Superior temporal gyrus (tissue), 1 donor: ENCODE data around the gene ZMYND8.
"Not testable (repeated sequence)": the region's sequence is repeated elsewhere in the genome, so short reads cannot be mapped to it uniquely, and the experiment has no call there.

ENCODE experiments used
- DNase-seq: peaks from one replicate; pipeline ENCODE4 v3.0.0-alpha.2; 2016; ENCODE audit errors: extremely low spot score

The ZMYND8 gene

GRCh38 chr20:47265984-47266383 lies 90.5 kb downstream of the ZMYND8 start:
- DNase-seq = no peak

- DNase-seq = no peak
Observed at GRCh38 chr20:47265214-47265613, 91.3 kb downstream of the ZMYND8 start.

- DNase-seq = not testable (repeated sequence)
Observed at GRCh38 chr20:47264137-47264769, 92.2 kb downstream of the ZMYND8 start.

DNA sequence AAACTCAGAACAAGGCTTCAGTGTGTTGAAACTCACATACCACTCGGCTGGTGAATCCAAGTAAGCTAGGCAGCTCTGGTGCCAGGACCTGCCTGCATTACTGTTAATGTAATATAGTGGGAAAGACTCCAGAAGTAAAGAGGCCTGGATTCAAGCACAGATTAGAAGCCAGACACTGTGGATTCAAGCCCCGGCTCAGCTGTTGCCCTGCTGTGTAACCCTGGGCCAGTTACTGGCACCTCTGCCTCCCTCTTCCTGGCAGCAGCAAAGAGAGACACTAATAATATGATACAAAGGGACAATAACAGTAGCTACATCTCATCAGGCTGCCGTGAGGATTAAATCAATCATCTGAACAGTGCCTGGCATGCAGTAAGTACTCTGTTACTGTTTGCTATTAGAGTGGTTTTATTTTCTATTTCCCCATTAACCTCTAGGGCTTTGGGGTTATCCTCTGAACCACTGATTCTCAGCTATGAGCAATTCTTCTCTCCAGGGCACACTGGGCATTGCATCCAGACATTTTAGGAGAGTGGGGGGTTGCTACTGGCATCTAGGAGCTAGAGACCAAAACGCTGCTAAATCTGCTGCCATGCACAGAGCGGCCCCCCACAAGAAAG lies 92.9 kb downstream of the ZMYND8 start:
- peak; percentile 22 for DNase-seq

DNA sequence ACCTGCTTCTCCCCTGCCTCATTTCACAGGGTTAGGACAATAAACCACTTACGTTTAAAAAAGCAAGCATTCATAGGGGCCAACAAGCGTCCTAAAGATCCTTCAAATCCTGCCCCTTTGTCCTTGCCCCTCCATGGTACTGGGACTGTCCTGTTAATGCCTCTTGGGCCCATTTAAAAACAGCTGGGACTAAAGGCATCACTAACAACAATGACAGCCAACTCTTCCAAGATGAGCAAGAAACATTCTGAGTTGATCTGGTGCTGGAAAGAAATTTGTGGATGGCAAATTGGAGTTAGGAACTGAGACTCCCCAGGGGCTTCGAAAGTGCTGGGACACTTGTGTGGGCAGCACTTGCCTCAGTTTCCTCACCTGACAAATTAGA lies 93.4 kb downstream of the ZMYND8 start:
- DNase-seq = no peak

GRCh38 chr20:47262365-47263013 lies 94.0 kb downstream of the ZMYND8 start:
- DNase-seq = no peak

GRCh38 chr20:47262008-47262364 lies 94.5 kb downstream of the ZMYND8 start:
- DNase-seq = no peak

GRCh38 chr20:47261161-47261774 lies 95.2 kb downstream of the ZMYND8 start:
- not testable (repeated sequence) for DNase-seq

GRCh38 chr20:47260540-47261126 lies 95.9 kb downstream of the ZMYND8 start:
- not testable (repeated sequence) for DNase-seq

GRCh38 chr20:47258745-47259695 lies 97.5 kb downstream of the ZMYND8 start:
- DNase-seq = no peak

DNA sequence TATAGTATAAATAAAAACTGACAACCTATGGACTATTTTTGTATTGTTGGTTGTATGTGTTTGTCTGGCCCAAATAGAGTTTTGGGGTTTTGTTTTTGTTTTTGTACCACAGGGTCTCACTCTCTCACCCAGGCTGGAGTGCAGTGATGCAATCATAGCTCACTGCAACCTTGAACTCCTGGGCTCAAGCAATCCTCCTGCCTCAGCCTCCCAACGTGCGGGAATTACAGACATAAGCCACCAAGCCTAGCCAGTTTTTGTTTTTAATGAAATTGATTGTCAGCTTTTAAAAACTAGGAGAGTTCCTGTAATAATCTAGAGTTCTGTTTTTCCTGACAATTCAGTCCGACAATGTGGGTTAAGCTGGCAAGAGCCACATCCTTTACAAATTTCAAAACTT lies 98.7 kb downstream of the ZMYND8 start:
- no peak for DNase-seq

DNA sequence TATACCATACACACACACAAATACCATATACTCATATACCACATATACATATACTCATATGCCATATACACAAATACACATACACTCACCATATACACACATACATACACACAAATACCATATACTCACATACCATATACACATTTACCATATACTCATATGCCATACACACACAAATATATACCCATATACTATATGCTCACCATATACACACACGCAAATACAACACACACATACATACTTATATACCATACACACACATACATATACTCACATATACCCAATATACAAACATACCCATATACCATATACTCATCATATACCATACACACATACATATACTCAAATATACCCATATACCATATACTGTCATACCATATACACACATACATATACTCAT lies 99.2 kb downstream of the ZMYND8 start:
- no peak for DNase-seq

DNA sequence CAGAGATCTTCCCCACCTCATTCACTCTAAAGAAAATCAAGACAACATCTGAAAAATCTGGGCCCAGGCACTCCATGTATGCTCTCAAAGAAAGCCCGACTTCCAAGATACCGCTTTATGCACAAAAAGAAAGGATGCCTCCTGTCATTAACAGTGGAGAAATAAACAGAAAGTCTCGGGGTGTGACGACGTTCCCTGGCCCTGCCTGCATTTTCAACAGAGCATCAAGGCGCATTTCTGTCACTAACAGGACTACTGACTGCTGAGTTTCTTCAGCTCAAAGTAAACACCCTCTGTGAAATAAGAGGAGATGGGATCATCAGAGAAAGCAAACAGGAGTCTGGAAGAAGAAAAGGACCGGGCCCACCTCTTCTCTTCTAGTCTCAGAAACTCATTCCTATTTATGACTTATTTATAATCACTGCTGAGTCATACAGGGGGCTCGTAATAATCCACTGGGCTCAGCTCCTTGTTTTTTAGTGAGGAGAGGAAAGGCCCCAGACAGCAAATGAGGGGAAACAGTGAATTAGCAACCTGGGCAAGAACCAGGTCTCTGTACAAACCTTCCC lies 99.7 kb downstream of the ZMYND8 start:
- no peak for DNase-seq

DNA sequence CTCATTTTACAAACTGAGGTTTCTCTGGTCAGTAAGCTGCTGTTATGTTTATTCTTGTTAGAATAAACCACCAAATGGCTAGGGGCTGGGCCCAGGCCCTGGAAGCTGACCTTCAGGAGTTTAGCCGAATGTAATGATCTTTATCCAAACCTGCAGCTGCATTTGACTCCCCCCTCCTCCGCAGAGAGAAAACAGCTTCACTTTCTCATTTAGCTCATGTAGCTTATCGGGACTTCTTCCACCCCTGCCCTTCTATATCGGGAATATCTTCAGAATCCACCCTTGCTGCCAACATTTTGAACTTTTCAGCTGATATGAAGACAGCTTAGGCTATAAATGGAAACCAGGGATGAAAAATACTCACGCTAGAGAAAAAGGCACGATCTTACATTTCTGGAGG lies 102.6 kb downstream of the ZMYND8 start:
- DNase-seq = no peak

GRCh38 chr20:47252879-47253307 lies 103.6 kb downstream of the ZMYND8 start:
- no peak for DNase-seq

DNA sequence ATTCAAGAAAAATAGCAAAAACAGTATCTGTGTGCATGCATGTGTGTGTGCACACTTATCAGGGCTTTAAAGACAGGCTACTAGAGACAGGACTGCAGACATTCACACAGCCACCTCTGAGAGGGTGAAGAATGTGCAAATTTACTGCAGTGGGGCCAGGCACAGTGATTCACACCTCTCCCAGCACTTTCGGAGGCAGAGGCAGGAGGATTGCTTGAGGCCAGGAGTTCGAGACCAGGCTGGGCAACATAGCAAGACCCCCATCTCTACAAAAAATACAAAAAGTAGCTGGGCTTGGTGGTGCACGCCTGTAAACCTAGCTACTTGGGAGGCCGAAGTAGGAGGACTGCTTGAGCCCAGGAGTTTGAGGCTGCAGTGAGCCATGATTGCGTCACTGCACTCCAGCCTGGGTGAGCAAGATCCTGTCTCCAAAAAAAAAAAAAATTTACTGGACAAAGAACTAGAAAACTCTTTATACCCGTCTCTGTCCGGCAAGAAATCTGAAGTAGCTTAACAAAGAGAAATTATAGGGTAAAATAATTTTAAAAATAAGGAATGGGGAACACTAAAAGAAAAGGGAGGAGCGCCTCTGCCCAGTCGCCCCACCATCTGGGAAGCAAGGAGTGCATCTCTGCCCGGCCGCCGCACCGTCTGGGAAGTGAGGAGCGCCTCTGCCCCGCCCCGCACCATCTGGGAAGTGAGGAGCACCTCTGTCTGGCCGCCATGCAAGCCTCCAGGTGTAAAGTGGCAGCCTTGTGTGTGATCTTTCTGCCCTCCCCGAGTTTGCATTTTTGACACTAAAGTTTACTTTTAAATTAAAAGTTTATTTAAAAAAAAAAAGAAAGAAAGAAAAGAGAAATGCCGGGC lies 105.1 kb downstream of the ZMYND8 start:
- no peak for DNase-seq

DNA sequence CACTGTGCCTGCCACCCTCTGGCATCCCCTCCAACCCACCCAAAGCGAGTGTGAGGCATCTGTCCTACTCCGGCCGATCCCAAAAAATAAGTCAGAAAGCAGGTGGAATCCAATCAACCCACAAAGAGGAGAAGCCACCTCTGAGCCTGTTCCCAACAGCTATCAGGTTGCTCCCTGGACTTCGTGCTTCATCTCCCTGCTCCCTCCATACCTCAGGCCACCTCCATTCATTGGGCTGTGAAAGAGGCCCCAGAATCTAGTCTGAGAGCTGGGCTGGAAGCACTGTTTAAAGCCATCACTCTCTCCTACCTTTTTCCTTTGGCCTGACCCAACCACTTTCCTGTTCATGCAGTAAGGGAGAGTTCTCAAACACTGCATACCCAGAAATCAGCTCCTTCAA lies 106.1 kb downstream of the ZMYND8 start:
- no peak for DNase-seq

GRCh38 chr20:47249913-47250312 lies 106.6 kb downstream of the ZMYND8 start:
- no peak for DNase-seq

- no peak for DNase-seq
Observed at GRCh38 chr20:47248448-47248966, 108.0 kb downstream of the ZMYND8 start.

DNA sequence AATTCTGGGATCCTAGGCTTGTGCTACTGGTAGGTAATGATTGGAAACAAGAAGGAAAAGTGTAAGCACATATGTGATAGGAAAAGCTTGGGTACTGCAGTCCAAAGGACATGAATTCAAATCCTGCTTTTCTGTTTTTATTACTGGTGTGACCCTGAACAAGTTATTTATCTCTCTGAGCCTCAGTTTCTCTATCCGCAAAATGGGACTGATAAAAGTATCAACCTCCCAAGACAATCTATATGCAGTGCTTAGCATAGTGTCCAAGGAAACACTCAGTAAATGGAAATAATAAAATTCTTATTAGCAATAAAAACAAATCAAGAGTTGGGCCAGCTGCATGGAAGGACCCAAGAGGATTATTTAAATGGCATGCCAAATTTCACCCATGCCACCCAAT lies 108.5 kb downstream of the ZMYND8 start:
- no peak for DNase-seq
